Putamen (tissue), 1 donor: ENCODE measurements around the gene RAB5IF.
"Not testable (repeated sequence)": the region's sequence is repeated elsewhere in the genome, so short reads cannot be mapped to it uniquely, and the experiment has no call there.

ENCODE experiments used
- DNase-seq: peaks from one replicate; pipeline ENCODE4 v3.0.0-alpha.2; 2016; ENCODE audit warnings: low spot score

The RAB5IF gene

GRCh38 chr20:36585410-36586125, 20.0 kb upstream of the RAB5IF start:
- DNase-seq, result no peak

- no peak for DNase-seq
These were observed 18.1 kb upstream of the RAB5IF start for GRCh38 chr20:36587388-36588070.

GRCh38 chr20:36591281-36591680, 14.3 kb upstream of the RAB5IF start:
- no peak for DNase-seq

GRCh38 chr20:36591854-36592641, 13.5 kb upstream of the RAB5IF start:
- no peak for DNase-seq

- DNase-seq, result no peak
These were observed 12.1 kb upstream of the RAB5IF start for GRCh38 chr20:36593347-36593929.

- DNase-seq, result no peak
These were observed 5.7 kb upstream of the RAB5IF start for GRCh38 chr20:36599912-36600345.

- DNase-seq, result no peak
These were observed 4.0 kb upstream of the RAB5IF start for GRCh38 chr20:36601540-36601939.

GRCh38 chr20:36604952-36605398, 604 bp upstream of the RAB5IF start:
- no peak for DNase-seq

- DNase-seq, result no peak
These were observed 833 bp downstream of the RAB5IF start for GRCh38 chr20:36606158-36607066.

- no peak for DNase-seq
These were observed 2.2 kb downstream of the RAB5IF start for GRCh38 chr20:36607586-36608387.

- not testable (repeated sequence) for DNase-seq
These were observed 2.8 kb downstream of the RAB5IF start for GRCh38 chr20:36608388-36608728.

- DNase-seq, result no peak
These were observed 6.0 kb downstream of the RAB5IF start for GRCh38 chr20:36611625-36612024.

GRCh38 chr20:36613974-36614373, 8.4 kb downstream of the RAB5IF start:
- no peak for DNase-seq

GRCh38 chr20:36614781-36615557, 9.4 kb downstream of the RAB5IF start:
- DNase-seq, result no peak

- no peak for DNase-seq
These were observed 15.3 kb downstream of the RAB5IF start for GRCh38 chr20:36620917-36621316.

GRCh38 chr20:36623444-36623843, 17.9 kb downstream of the RAB5IF start:
- no peak for DNase-seq

GRCh38 chr20:36624068-36624943, 18.7 kb downstream of the RAB5IF start:
- DNase-seq, result no peak

GRCh38 chr20:36624944-36625324, 19.4 kb downstream of the RAB5IF start:
- DNase-seq, result no peak

- no peak for DNase-seq
These were observed 22.5 kb downstream of the RAB5IF start for GRCh38 chr20:36628076-36628475.
